ENCODE results near the gene ZNF836.
"Not testable (repeated sequence)": the region's sequence is repeated elsewhere in the genome, so short reads cannot be mapped to it uniquely, and the experiment has no call there.

ZNF836 gene

GRCh38 chr19:52211926-52212571, 40.6 kb upstream of the ZNF836 start:
- POLR2A ChIA-PET, result no interaction called here
- no peak for DNase-seq
- Histone ChIP-seq H3K36me3 (ENCODE audit: control insufficient read depth in 4 of 4, insufficient read depth in 4 of 4, low read length in 3 of 4) (peaks cover 15 to 94% (median 74%) of the 10 kb centered on the region in 4 experiments), H3K4me1 (ENCODE audit: control extremely low read depth in 1 of 4, control insufficient read depth in 4 of 4, insufficient read depth in 4 of 4, low read length in 3 of 4) (no peaks in the 10 kb centered on the region), H3K27me3 (replicated peaks in 2 of 5; ENCODE audit: control insufficient read depth in 4 of 5, insufficient read depth in 5 of 5, low read length in 4 of 5) (no peaks in the 10 kb centered on the region), H3K4me3 (ENCODE audit: control insufficient read depth in 1 of 7, extremely low read depth in 1 of 7, insufficient read depth in 4 of 7, low read depth in 2 of 7, low read length in 6 of 7) (no peak overlapping the region), H3K27ac (ENCODE audit: insufficient read depth in 1 of 2, low read depth in 1 of 2, low read length in 2 of 2, poor library complexity in 1 of 2, severe bottlenecking in 2 of 2) (no peak overlapping the region), H3K9me3 (ENCODE audit: control extremely low read depth in 1 of 5, control insufficient read depth in 4 of 5, insufficient read depth in 2 of 5, low read depth in 1 of 5, low read length in 4 of 5) (no peaks in the 10 kb centered on the region)
- 97% methylated on average over 6 of the region's 11 CpGs for WGBS (ENCODE audit: insufficient coverage)
- CTCF ChIA-PET, result interaction anchor here (0.6 kb wide), 1 partner anchor 50 kb away, joined by 3 read pairs; no protein-coding TSS in a partner anchor

DNA sequence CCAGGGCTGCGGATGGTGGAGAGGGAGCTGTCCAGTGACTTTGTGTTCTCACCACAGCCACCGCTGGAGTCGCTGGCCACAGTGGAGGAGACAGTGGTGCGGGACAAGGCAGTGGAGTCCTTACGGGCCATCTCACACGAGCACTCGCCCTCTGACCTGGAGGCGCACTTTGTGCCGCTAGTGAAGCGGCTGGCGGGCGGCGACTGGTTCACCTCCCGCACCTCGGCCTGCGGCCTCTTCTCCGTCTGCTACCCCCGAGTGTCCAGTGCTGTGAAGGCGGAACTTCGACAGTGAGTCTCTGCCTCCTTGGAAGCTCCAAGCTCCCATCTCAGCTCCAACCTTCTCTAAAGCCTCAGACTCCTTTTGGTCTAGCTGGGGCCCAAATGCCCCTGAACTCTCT, 39.8 kb upstream of the ZNF836 start:
- CTCF ChIA-PET, result no interaction called here
- H3K4me3 ChIP-seq (ENCODE audit: control insufficient read depth in 1 of 7, extremely low read depth in 1 of 7, insufficient read depth in 4 of 7, low read depth in 2 of 7, low read length in 6 of 7), result no peak overlapping the region
- H3K27ac ChIP-seq (ENCODE audit: insufficient read depth in 1 of 2, low read depth in 1 of 2, low read length in 2 of 2, poor library complexity in 1 of 2, severe bottlenecking in 2 of 2), result no peak overlapping the region
- H3K4me1 ChIP-seq (ENCODE audit: control extremely low read depth in 1 of 4, control insufficient read depth in 4 of 4, insufficient read depth in 4 of 4, low read length in 3 of 4), result no peaks in the 10 kb centered on the region
- no peaks in the 10 kb centered on the region for H3K9me3 ChIP-seq (ENCODE audit: control extremely low read depth in 1 of 5, control insufficient read depth in 4 of 5, insufficient read depth in 2 of 5, low read depth in 1 of 5, low read length in 4 of 5)
- POLR2A ChIA-PET, result no interaction called here
- 98% methylated on average over 19 of the region's 20 CpGs for WGBS (ENCODE audit: insufficient coverage)
- DNase-seq, result no peak
- H3K36me3 ChIP-seq (ENCODE audit: control insufficient read depth in 4 of 4, insufficient read depth in 4 of 4, low read length in 3 of 4), result peaks cover 19 to 92% (median 76%) of the 10 kb centered on the region in 4 experiments
- H3K27me3 ChIP-seq (replicated peaks in 2 of 5; ENCODE audit: control insufficient read depth in 4 of 5, insufficient read depth in 5 of 5, low read length in 4 of 5), result no peaks in the 10 kb centered on the region

DNA sequence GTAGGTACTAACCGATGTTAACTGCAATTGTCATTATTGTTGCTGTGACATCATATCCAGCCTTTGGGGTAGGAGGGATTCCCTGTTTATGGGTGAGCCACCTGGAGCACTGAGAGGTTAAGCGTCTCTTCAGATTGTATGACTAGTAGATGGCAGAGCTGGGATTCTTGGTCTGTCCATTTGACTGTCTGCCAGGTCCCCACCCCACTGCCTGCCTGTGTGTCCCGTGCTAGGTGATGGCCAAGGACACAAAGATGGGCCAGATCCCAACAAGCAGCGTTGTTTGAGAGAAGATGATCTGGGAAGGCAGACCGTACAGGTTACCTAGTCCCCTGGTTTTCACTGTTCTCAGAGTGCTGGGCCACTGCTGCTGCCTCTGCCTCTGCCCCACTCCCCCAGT, 35.1 kb upstream of the ZNF836 start:
- H3K27ac ChIP-seq (ENCODE audit: insufficient read depth in 1 of 2, low read depth in 1 of 2, low read length in 2 of 2, poor library complexity in 1 of 2, severe bottlenecking in 2 of 2), result no peak overlapping the region
- no peaks in the 10 kb centered on the region for H3K4me1 ChIP-seq (ENCODE audit: control extremely low read depth in 1 of 4, control insufficient read depth in 4 of 4, insufficient read depth in 4 of 4, low read length in 3 of 4)
- peaks cover 43 to 92% (median 76%) of the 10 kb centered on the region in 4 experiments for H3K36me3 ChIP-seq (ENCODE audit: control insufficient read depth in 4 of 4, insufficient read depth in 4 of 4, low read length in 3 of 4)
- DNase-seq, result no peak
- 98% methylated on average over 4 of the region's 5 CpGs for WGBS (ENCODE audit: insufficient coverage)
- no peak overlapping the region for H3K4me3 ChIP-seq (ENCODE audit: control insufficient read depth in 1 of 7, extremely low read depth in 1 of 7, insufficient read depth in 4 of 7, low read depth in 2 of 7, low read length in 6 of 7)
- POLR2A ChIA-PET, result no interaction called here
- CTCF ChIA-PET, result no interaction called here
- H3K9me3 ChIP-seq (ENCODE audit: control extremely low read depth in 1 of 5, control insufficient read depth in 4 of 5, insufficient read depth in 2 of 5, low read depth in 1 of 5, low read length in 4 of 5), result no peaks in the 10 kb centered on the region
- no peaks in the 10 kb centered on the region for H3K27me3 ChIP-seq (replicated peaks in 2 of 5; ENCODE audit: control insufficient read depth in 4 of 5, insufficient read depth in 5 of 5, low read length in 4 of 5)

GRCh38 chr19:52200755-52201391, 29.5 kb upstream of the ZNF836 start:
- 98% methylated on average over 13 of the region's 17 CpGs for WGBS (ENCODE audit: insufficient coverage)
- H3K27ac ChIP-seq (ENCODE audit: insufficient read depth in 1 of 2, low read depth in 1 of 2, low read length in 2 of 2, poor library complexity in 1 of 2, severe bottlenecking in 2 of 2); DNase-seq; H3K9me3 ChIP-seq (ENCODE audit: control extremely low read depth in 1 of 5, control insufficient read depth in 4 of 5, insufficient read depth in 2 of 5, low read depth in 1 of 5, low read length in 4 of 5); H3K27me3 ChIP-seq (replicated peaks in 2 of 5; ENCODE audit: control insufficient read depth in 4 of 5, insufficient read depth in 5 of 5, low read length in 4 of 5); CTCF ChIA-PET; H3K4me3 ChIP-seq (ENCODE audit: control insufficient read depth in 1 of 7, extremely low read depth in 1 of 7, insufficient read depth in 4 of 7, low read depth in 2 of 7, low read length in 6 of 7); H3K4me1 ChIP-seq (ENCODE audit: control extremely low read depth in 1 of 4, control insufficient read depth in 4 of 4, insufficient read depth in 4 of 4, low read length in 3 of 4): not testable (repeated sequence)
- POLR2A ChIA-PET, result interaction anchor here (0.7 kb wide), 1 partner anchor 426 kb away, joined by 4 read pairs; no protein-coding TSS in a partner anchor
- peaks cover 46 to 91% (median 67%) of the 10 kb centered on the region in 4 experiments for H3K36me3 ChIP-seq (ENCODE audit: control insufficient read depth in 4 of 4, insufficient read depth in 4 of 4, low read length in 3 of 4)

DNA sequence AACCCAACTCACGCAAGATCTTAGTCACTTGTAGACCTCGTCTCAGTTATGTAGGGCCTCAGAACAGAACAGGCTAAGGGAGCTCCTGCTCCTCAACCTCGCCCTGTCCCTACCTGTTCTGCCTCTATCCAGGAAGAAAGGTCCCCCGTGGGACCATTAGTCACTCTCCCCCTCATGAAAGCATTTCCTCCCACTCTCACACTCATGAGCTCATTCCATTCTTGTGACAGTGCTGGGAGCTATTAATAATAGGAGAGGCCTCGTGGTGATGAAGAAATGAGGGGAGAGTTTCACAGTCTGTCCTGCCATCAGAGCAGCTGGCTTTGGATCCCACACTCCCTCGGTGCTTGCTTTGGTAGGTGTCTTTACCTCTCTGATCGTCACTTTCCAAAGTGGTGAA, 28.6 kb upstream of the ZNF836 start:
- ChIA-PET CTCF (no interaction called here), POLR2A (no interaction called here)
- H3K27me3 ChIP-seq (replicated peaks in 2 of 5; ENCODE audit: control insufficient read depth in 4 of 5, insufficient read depth in 5 of 5, low read length in 4 of 5), result no peaks in the 10 kb centered on the region
- no peak overlapping the region for H3K27ac ChIP-seq (ENCODE audit: insufficient read depth in 1 of 2, low read depth in 1 of 2, low read length in 2 of 2, poor library complexity in 1 of 2, severe bottlenecking in 2 of 2)
- no peak for DNase-seq
- 96% methylated on average over 3 of the region's 7 CpGs for WGBS (ENCODE audit: insufficient coverage)
- H3K36me3 ChIP-seq (ENCODE audit: control insufficient read depth in 4 of 4, insufficient read depth in 4 of 4, low read length in 3 of 4), result peaks cover 46 to 91% (median 64%) of the 10 kb centered on the region in 4 experiments
- H3K4me3 ChIP-seq (ENCODE audit: control insufficient read depth in 1 of 7, extremely low read depth in 1 of 7, insufficient read depth in 4 of 7, low read depth in 2 of 7, low read length in 6 of 7), result no peak overlapping the region
- no peaks in the 10 kb centered on the region for H3K4me1 ChIP-seq (ENCODE audit: control extremely low read depth in 1 of 4, control insufficient read depth in 4 of 4, insufficient read depth in 4 of 4, low read length in 3 of 4)
- no peaks in the 10 kb centered on the region for H3K9me3 ChIP-seq (ENCODE audit: control extremely low read depth in 1 of 5, control insufficient read depth in 4 of 5, insufficient read depth in 2 of 5, low read depth in 1 of 5, low read length in 4 of 5)

DNA sequence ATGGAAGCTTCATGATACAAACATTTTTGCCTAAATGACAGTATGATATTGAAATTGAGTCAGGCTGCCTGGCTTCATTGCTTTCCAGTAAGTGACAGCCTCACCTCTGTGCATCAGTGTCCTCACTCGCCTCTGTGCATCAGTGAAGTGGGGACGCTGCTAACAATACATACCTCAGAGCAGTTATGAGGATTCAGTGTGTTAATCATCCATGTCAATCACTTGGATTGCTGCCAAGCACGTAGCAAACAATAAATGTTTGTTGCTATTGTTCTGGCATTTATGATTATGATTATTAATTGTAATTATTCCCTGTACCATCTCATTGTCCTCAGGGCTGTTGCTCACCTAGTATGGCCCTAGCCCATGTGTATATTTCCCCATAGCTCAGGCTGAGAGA, 27.3 kb upstream of the ZNF836 start:
- ChIA-PET CTCF (no interaction called here), POLR2A (interaction anchor here (1.2 kb wide), 1 partner anchor 30 kb away, joined by 5 read pairs; no protein-coding TSS in a partner anchor)
- DNase-seq, result no peak
- H3K4me1 ChIP-seq (ENCODE audit: control extremely low read depth in 1 of 4, control insufficient read depth in 4 of 4, insufficient read depth in 4 of 4, low read length in 3 of 4), result no peaks in the 10 kb centered on the region
- no peak overlapping the region for H3K4me3 ChIP-seq (ENCODE audit: control insufficient read depth in 1 of 7, extremely low read depth in 1 of 7, insufficient read depth in 4 of 7, low read depth in 2 of 7, low read length in 6 of 7)
- H3K27me3 ChIP-seq (replicated peaks in 2 of 5; ENCODE audit: control insufficient read depth in 4 of 5, insufficient read depth in 5 of 5, low read length in 4 of 5), result no peaks in the 10 kb centered on the region
- peaks cover 37 to 89% (median 59%) of the 10 kb centered on the region in 4 experiments for H3K36me3 ChIP-seq (ENCODE audit: control insufficient read depth in 4 of 4, insufficient read depth in 4 of 4, low read length in 3 of 4)
- 100% methylated on average over 2 of the region's 3 CpGs for WGBS (ENCODE audit: insufficient coverage)
- no peak overlapping the region for H3K27ac ChIP-seq (ENCODE audit: insufficient read depth in 1 of 2, low read depth in 1 of 2, low read length in 2 of 2, poor library complexity in 1 of 2, severe bottlenecking in 2 of 2)
- no peaks in the 10 kb centered on the region for H3K9me3 ChIP-seq (ENCODE audit: control extremely low read depth in 1 of 5, control insufficient read depth in 4 of 5, insufficient read depth in 2 of 5, low read depth in 1 of 5, low read length in 4 of 5)

GRCh38 chr19:52197964-52198363, 26.5 kb upstream of the ZNF836 start:
- ChIA-PET CTCF (interaction anchor here (1.0 kb wide), 1 partner anchor 32 kb away, joined by 3 read pairs; no protein-coding TSS in a partner anchor), POLR2A (interaction anchor here (1.2 kb wide), 1 partner anchor 31 kb away, joined by 5 read pairs; no protein-coding TSS in a partner anchor)
- no peaks in the 10 kb centered on the region for H3K4me1 ChIP-seq (ENCODE audit: control extremely low read depth in 1 of 4, control insufficient read depth in 4 of 4, insufficient read depth in 4 of 4, low read length in 3 of 4)
- no peaks in the 10 kb centered on the region for H3K9me3 ChIP-seq (ENCODE audit: control extremely low read depth in 1 of 5, control insufficient read depth in 4 of 5, insufficient read depth in 2 of 5, low read depth in 1 of 5, low read length in 4 of 5)
- no peak for DNase-seq
- H3K4me3 ChIP-seq (ENCODE audit: control insufficient read depth in 1 of 7, extremely low read depth in 1 of 7, insufficient read depth in 4 of 7, low read depth in 2 of 7, low read length in 6 of 7), result no peak overlapping the region
- H3K27me3 ChIP-seq (replicated peaks in 2 of 5; ENCODE audit: control insufficient read depth in 4 of 5, insufficient read depth in 5 of 5, low read length in 4 of 5), result no peaks in the 10 kb centered on the region
- no CpG with 5 or more reads among the region's 3 CpGs for WGBS (ENCODE audit: insufficient coverage)
- peaks cover 35 to 88% (median 54%) of the 10 kb centered on the region in 4 experiments for H3K36me3 ChIP-seq (ENCODE audit: control insufficient read depth in 4 of 4, insufficient read depth in 4 of 4, low read length in 3 of 4)
- no peak overlapping the region for H3K27ac ChIP-seq (ENCODE audit: insufficient read depth in 1 of 2, low read depth in 1 of 2, low read length in 2 of 2, poor library complexity in 1 of 2, severe bottlenecking in 2 of 2)
